GM18505 (cell line): ENCODE measurements around the gene ERRFI1.
"Not testable (repeated sequence)": the region's sequence is repeated elsewhere in the genome, so short reads cannot be mapped to it uniquely, and the experiment has no call there.

Experiments used
- ATAC-seq: cut with Tn5 transposase; IDR thresholded peaks from one replicate; pipeline ENCODE4 v1.9.1; 2021; ENCODE audit not compliant: unreplicated experiment
- POLR2A ChIP-seq: IDR thresholded peaks from 4 replicates; pipeline ENCODE4 v1.6.1; 2011; ENCODE audit warnings: borderline replicate concordance; ENCODE audit not compliant: insufficient read depth, insufficient read length; ENCODE audit errors: extremely low read depth

Gene ERRFI1

GRCh38 chr1:7971024-7971423, 55.1 kb downstream of the ERRFI1 start:
- ATAC-seq, result no peak
- no peak for TF ChIP-seq POLR2A

- TF ChIP-seq POLR2A, result no peak
- no peak for ATAC-seq
Observed at GRCh38 chr1:7970246-7970645, 55.9 kb downstream of the ERRFI1 start.

GRCh38 chr1:7967651-7968050, 58.5 kb downstream of the ERRFI1 start:
- no peak for ATAC-seq
- TF ChIP-seq POLR2A, result no peak

DNA sequence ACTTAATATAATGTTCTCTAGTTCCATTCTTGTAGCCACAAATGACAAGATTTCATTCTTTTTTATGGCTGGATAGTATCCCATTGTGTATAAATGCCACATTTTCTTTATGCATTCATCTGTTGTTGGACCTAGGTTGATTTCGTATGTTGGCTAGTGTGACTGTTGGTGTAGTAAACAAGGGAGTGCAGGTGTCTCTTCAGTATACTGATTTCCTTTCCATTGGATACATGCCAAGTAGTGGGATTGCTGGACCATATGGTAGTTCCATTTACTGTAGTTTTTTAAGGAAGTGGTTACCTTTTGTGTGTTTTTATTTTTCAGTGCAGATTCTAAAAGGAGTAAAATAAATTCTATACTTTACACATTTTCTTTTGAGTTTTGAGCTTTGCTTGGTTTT, 58.9 kb downstream of the ERRFI1 start:
- ATAC-seq, result no peak
- TF ChIP-seq POLR2A, result no peak

DNA sequence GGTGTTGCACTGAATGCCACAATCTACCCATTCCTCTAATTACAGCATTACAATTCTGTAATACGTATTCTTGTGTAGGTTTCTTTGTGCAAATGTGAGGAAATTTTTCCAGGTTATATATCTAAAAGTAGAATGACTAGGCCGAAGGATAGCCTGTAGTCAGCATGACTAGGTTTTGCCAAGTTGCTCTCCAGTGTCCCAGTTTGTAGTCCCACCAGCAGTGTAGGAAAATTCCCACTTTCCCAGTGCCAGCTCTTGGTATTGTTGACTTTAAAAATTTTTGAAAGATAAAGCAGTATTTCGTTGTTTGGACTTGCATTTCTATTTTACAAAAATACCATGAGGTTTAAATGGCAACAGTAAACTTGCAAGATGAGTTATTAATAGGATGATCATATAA, 61.6 kb downstream of the ERRFI1 start:
- ATAC-seq, result no peak
- TF ChIP-seq POLR2A, result no peak

DNA sequence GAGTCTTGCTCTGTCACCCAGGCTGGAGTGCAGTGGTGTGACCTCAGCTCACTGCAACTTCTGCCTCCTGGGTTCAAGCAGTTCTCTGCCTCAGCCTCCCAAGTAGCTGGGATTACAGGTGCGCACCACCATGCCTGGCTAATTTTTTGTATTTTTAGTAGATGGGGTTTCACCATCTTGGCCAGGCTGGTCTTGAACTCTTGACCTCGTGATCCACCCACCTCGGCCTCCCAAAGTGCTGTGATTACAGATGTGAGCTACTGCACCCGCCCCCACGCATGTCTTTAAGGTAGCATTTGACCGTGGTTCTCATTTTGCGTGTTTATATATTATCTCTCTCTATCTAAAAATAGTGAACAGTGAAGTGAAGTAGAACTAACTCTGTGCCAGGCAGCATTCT, 62.3 kb downstream of the ERRFI1 start:
- ATAC-seq, result not testable (repeated sequence)

GRCh38 chr1:7963378-7963730, 62.8 kb downstream of the ERRFI1 start:
- ATAC-seq, result not testable (repeated sequence)

DNA sequence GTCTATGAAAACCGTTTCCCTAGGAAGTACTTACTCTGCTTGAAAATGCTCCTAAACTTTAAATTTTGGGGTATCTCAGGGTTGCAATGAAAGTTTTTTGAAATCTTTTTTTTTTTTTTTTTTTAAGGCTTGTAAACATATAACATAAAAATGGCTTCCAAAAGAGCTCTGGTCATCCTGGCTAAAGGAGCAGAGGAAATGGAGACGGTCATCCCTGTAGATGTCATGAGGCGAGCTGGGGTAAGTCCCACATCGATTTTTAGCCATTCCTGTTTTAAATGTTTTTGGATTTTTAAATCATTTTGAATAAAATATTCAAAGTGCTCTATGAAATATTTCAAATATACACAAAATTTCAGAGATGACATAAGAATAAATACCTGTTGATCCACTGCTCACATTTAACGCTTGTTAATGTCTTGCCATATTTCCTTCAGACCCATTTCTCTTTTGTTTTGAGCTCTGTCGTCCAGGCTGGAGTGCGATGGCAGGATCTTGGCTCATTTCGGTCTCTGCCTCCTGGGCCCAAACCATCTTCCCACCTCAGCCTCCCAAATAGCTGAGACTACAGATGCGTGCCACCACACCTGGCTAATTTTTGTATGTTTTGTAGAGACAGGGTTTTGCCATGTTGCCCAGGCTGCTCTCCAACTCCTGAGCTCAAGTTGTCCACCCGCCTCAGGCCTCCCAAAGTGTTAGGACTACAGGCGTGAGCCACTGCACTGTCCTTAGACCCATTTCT, 63.3 kb downstream of the ERRFI1 start:
- TF ChIP-seq POLR2A, result no peak
- ATAC-seq, result no peak

- peak; percentile 4 for ATAC-seq
- TF ChIP-seq POLR2A, result no peak
Observed at GRCh38 chr1:7962014-7962335, 64.1 kb downstream of the ERRFI1 start.
